HT1080 (cell line): ENCODE measurements around the gene TH. TPM values are rescaled to one million over a fixed set of nuclear protein-coding genes. Genes with fewer than 3 reads are reported as not detected.

Source experiments
- DNase-seq: peaks from one replicate; pipeline ENCODE4 v3.0.0-alpha.2; 2015; ENCODE audit warnings: low read depth
- polyA plus RNA-seq, 2 experiments: library from polyadenylated mRNA; depleted of rRNA; stranded (reverse); fragments of >200 nt; gene quantifications; 2 replicates each; pipeline ENCODE4 v1.2.3, GENCODE V29; 2015
- total RNA-seq: library from RNA; depleted of rRNA; stranded (reverse); fragments of >200 nt; shearing (Covaris generic); gene quantifications from 2 replicates; pipeline ENCODE4 v1.2.3, GENCODE V29; 2014; rRNA removed

TH gene
- total RNA-seq, result not detected in 2 replicates
- 0.19 TPM in 1 of 2 replicates, not detected in the other for polyA plus RNA-seq (2015; cell fraction: cytosol; rRNA removed)
- polyA plus RNA-seq (2015; cell fraction: nucleus; rRNA removed), result not detected in 2 replicates

- DNase-seq, result no peak
Observed at GRCh38 chr11:2171591-2172003, at the start of gene TH. Gene TH (minus strand): TSS chr11:2171815. CDS start chr11:2171786, 29 bp downstream.

GRCh38 chr11:2221024-2221423, 49.4 kb upstream of the TH start:
- no peak for DNase-seq

- no peak for DNase-seq
Observed at GRCh38 chr11:2220173-2220771, 48.7 kb upstream of the TH start.

- DNase-seq, result no peak
Observed at GRCh38 chr11:2219318-2220017, 47.9 kb upstream of the TH start.

- DNase-seq, result no peak
Observed at GRCh38 chr11:2218031-2218633, 46.5 kb upstream of the TH start.

GRCh38 chr11:2217211-2218030, 45.8 kb upstream of the TH start:
- no peak for DNase-seq

- DNase-seq, result no peak
Observed at GRCh38 chr11:2216400-2217064, 44.9 kb upstream of the TH start.

DNA sequence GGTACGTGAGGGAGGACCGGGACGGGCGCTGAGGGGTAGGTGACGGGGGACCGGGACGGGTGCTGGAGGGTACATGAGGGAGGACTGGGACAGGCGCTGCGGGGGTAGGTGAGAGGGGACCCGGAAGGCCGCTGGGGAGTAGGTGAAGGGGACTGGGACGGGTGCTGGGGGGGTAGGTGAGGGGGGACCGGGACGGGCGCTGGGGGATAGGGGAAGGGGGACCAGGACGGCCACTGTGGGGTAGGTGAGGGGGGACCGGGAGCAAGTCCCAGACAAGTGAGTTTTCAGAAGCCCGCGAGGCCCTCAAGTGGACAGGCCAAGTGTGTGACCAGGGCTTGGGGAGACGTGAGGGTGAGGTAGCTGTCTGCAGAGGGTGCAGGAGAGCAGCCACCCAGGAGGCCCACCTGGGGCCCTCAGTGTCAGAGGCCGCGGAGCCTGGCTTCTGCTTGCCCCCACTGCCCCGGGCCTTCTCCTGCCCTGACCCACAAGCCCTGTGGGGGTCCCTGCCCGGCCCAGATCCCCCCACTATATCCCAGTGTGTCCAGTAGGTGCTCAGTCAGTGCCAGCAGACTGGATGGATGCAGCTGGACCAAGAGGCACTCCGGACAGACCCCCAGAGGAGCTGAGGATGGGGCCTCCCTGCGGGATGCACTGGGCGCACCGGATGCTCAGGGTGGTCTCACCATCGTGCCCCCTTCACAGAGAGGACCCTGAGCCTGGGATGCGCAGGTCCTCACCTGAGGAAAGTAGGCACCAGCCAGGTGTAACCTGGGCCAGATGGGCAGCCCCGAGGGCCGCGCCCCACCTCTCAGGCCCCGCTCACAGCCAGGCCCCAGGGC, 44.2 kb upstream of the TH start:
- DNase-seq, result no peak

DNA sequence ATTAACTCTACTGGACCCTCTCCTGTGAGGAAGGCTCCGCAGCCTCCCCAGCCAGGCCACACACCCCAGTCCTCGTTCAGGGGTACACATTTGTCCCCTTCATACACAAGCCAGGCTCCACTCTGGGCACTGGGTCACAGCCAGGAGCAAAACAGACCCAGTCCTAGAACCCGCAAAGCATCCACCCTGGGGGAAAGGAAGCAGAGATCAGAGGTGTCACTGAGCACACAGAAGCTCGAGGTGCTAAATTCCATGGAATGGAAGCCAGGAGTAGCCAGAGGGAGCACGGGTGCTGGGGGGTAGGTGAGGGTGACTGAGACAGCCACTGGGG, 43.6 kb upstream of the TH start:
- DNase-seq, result no peak

- DNase-seq, result no peak
Observed at GRCh38 chr11:2214527-2215229, 43.1 kb upstream of the TH start.

GRCh38 chr11:2213890-2214526, 42.4 kb upstream of the TH start:
- DNase-seq, result no peak

DNA sequence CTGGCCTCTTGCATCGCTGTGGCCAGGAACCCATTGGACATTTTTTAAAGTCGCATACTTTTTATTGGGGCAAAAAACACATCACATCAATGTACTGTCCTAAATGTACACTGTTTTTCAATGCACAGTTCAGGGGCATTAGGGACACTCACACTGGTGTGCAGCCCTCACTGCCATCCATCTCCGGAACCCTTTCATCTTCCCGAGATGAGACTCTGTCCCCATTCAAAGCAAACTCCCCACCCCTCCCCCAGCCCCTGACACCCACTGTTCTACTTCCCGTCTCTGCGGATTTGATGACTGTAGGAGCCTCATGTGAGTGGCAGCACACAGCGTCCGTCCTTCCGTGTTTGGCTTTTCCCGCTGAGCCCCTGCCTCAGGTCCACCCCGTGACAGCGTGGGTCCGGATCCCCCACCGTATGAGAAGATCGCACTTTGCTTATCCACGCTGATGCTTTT, 41.8 kb upstream of the TH start:
- DNase-seq, result no peak

- no peak for DNase-seq
Observed at GRCh38 chr11:2212411-2213251, 41.0 kb upstream of the TH start.

DNA sequence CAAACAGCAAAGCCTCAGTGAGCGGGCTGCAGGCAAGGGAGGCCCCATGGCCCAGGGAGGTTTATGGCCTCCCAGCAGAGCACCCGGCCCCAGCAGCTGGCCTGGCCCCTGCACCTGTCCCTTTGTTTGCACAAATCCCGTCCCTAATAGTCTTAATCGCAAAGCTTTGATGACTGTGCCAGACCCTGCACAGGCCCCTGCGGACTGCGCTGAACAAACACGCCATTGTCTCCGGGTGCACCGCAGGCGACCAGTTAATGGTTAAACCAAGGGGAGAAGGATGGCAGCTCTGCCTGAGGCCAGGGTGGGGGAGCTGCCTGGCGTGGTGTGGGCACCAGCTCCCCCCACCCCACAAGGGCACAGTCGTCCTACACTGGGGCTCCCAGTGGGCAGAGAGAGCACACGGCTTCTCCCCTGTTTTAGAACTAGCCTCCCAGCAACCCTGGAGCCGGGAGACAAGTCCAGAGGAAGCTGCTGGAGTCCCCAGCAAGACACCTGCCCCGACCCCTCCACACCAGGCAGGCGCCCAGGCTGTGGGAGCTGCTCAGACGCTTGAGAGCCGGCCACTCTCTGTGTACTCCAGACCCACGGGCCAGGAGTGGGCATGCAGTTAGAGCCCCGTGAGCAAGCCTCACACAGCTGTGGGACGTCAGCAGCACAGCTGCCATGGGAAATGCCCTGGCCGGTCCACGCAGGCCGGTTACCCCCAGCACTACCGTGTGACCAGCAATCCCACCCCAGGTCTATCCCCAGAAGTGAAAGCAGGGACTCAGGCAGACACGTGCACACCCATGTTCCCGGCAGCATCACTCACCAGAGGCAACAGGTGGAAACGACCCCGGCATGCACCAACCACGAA, 39.7 kb upstream of the TH start:
- DNase-seq, result no peak

DNA sequence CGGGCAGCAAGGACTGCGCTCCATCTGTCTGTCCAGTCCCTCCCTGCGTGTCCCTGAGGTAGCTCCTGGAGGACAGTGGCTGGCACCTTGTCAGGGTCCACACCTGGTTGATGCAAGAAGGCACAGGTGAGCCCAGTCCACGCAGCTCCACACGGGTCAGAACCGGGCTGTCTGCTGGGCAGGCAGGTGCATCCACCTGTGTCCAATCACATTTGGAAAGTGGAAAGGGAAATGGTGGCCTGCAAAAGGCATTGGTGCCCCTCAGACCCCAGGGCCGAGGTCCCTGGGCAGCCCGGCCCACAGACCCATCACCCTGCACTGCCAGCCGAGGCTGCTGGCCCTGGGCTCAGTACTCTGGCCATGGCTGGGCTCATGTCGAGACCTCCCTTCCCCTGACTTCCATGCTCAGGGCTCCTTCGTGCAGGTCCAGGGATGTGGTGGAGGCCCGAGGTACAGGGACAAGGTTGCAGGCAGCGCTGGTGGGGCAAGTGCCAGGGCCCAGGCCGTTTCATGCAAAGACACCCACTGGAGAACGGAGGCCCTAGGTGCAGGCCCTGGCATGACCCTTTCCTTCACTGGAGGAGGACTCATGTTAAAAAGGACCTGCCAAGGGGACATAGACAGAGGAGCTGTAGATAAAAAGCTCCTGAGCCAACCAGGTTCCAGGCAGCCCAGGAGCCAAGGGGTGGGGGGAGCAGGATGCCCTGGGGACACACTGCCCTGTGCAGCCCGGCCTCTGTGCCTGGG, 38.9 kb upstream of the TH start:
- no peak for DNase-seq

- no peak for DNase-seq
Observed at GRCh38 chr11:2209900-2210321, 38.3 kb upstream of the TH start.
